Ishikawa (cell line): Measurements from ENCODE around the gene DGKQ.

Experiments
- CEBPB ChIP-seq: IDR thresholded peaks from 2 replicates; pipeline ENCODE4 v1.6.1; 2012
- CREB1 ChIP-seq: IDR thresholded peaks from 2 replicates; pipeline ENCODE4 v1.6.1; 2012; ENCODE audit warnings: low read depth
- EGR1 ChIP-seq: IDR thresholded peaks from 2 replicates; pipeline ENCODE4 v1.6.1; 2012
- EP300 ChIP-seq: IDR thresholded peaks from 2 replicates; pipeline ENCODE4 v1.6.1; 2012; ENCODE audit warnings: borderline replicate concordance
- FOXM1 ChIP-seq: IDR thresholded peaks from 2 replicates; pipeline ENCODE4 v1.6.1; 2012; ENCODE audit warnings: low read depth, borderline replicate concordance
- MAX ChIP-seq: IDR thresholded peaks from 2 replicates; pipeline ENCODE4 v1.6.1; 2012
- NFIC ChIP-seq: IDR thresholded peaks from 2 replicates; pipeline ENCODE4 v1.6.1; 2012
- RAD21 ChIP-seq: IDR thresholded peaks from 2 replicates; pipeline ENCODE4 v1.6.1; 2012; ENCODE audit warnings: low read depth
- REST ChIP-seq: IDR thresholded peaks from 2 replicates; pipeline ENCODE4 v1.6.1; 2012; ENCODE audit warnings: low read depth, mild to moderate bottlenecking
- TAF1 ChIP-seq: IDR thresholded peaks from 2 replicates; pipeline ENCODE4 v1.6.1; 2012; ENCODE audit warnings: low read depth, mild to moderate bottlenecking
- TCF12 ChIP-seq: IDR thresholded peaks from 2 replicates; pipeline ENCODE4 v1.6.1; 2012; ENCODE audit warnings: low read depth
- TEAD4 ChIP-seq: IDR thresholded peaks from 2 replicates; pipeline ENCODE4 v1.6.1; 2012
- USF1 ChIP-seq: IDR thresholded peaks from 2 replicates; pipeline ENCODE4 v1.6.1; 2012
- YY1 ChIP-seq: IDR thresholded peaks from 2 replicates; pipeline ENCODE4 v1.6.1; 2012; ENCODE audit warnings: low read depth
- ZBTB7A ChIP-seq: IDR thresholded peaks from 2 replicates; pipeline ENCODE4 v1.6.1; 2012; ENCODE audit warnings: low read depth

DGKQ gene

GRCh38 chr4:968221-968620, 5.1 kb downstream of the DGKQ start:
- TF ChIP-seq TAF1: no peak
- no peak for TF ChIP-seq CREB1
- no peak for TF ChIP-seq ZBTB7A
- no peak for TF ChIP-seq MAX
- TF ChIP-seq USF1: no peak
- no peak for TF ChIP-seq RAD21
- no peak for TF ChIP-seq TCF12
- no peak for TF ChIP-seq REST
- no peak for TF ChIP-seq YY1
- TF ChIP-seq EGR1: no peak
- no peak for TF ChIP-seq CEBPB
- no peak for TF ChIP-seq TEAD4

GRCh38 chr4:967113-968104, 6.0 kb downstream of the DGKQ start:
- TF ChIP-seq NFIC (no peak), RAD21 (no peak), TEAD4 (no peak), REST (no peak), FOXM1 (no peak), EP300 (no peak), CEBPB (no peak), CREB1 (no peak), ZBTB7A (no peak), MAX (no peak), EGR1 (no peak), TAF1 (no peak), YY1 (no peak), USF1 (no peak)

GRCh38 chr4:966266-967112, 6.9 kb downstream of the DGKQ start:
- TF ChIP-seq FOXM1: no peak
- no peak for TF ChIP-seq CREB1
- no peak for TF ChIP-seq EP300
- TF ChIP-seq YY1: no peak
- TF ChIP-seq RAD21: no peak
- no peak for TF ChIP-seq CEBPB
- no peak for TF ChIP-seq TCF12
- TF ChIP-seq TEAD4: no peak
- TF ChIP-seq TAF1: no peak
- no peak for TF ChIP-seq REST
- TF ChIP-seq ZBTB7A: no peak
- TF ChIP-seq MAX: no peak
- TF ChIP-seq USF1: no peak
- no peak for TF ChIP-seq EGR1
- no peak for TF ChIP-seq NFIC
